GM21723 (cell line): ENCODE measurements around the gene PRRG2.

Experiments
- ATAC-seq: cut with Tn5 transposase; IDR thresholded peaks from one replicate; pipeline ENCODE4 v1.9.1; 2021; ENCODE audit warnings: mild to moderate bottlenecking, moderate library complexity; ENCODE audit not compliant: unreplicated experiment

PRRG2 gene

GRCh38 chr19:49636233-49636932, 55.3 kb downstream of the PRRG2 start:
- no peak for ATAC-seq

DNA sequence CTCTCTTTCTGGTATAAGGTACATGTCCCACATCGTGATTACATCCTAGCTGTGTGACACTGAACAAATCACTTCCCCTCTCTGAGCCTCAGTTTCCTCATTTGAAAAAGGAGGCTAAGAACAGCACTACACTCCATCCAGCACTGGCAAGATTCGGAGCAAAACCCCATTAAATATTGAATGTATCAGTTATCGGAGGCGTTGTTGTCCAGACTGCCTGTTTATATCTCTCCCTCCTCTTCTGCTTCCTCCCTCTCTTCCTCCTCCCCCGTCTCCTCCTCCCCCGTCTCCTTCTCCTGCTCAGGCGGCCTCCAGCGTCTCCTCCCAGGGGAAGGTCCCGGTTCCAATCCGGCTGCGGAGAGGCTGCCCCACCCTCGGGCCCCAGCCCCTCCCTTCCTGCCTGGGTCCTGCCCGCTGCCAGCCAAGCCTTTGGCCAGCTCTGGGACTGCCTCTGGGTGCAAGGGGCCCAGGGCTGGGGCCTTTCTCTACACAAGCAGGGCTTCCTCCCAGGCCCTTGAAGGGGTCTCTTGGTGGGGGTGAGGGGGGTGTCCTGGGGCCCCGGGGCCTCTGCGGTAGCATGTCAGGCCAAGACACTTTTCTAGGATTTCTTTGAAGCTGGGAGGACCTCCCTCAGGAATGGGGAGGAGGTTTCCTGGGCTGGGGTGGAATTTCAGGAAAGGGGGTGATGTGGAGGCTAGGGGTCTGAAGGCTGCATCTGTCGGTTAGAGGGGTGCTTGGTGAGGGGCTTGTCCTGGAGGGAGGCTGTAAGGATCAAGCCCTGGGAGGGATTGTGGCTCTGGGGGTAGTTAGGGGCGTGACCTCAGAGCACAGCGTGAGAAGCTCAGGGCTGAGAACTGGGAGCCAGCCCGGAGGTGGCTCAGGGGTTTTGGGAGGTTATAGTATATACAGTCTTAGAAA, 57.0 kb downstream of the PRRG2 start:
- no peak for ATAC-seq

DNA sequence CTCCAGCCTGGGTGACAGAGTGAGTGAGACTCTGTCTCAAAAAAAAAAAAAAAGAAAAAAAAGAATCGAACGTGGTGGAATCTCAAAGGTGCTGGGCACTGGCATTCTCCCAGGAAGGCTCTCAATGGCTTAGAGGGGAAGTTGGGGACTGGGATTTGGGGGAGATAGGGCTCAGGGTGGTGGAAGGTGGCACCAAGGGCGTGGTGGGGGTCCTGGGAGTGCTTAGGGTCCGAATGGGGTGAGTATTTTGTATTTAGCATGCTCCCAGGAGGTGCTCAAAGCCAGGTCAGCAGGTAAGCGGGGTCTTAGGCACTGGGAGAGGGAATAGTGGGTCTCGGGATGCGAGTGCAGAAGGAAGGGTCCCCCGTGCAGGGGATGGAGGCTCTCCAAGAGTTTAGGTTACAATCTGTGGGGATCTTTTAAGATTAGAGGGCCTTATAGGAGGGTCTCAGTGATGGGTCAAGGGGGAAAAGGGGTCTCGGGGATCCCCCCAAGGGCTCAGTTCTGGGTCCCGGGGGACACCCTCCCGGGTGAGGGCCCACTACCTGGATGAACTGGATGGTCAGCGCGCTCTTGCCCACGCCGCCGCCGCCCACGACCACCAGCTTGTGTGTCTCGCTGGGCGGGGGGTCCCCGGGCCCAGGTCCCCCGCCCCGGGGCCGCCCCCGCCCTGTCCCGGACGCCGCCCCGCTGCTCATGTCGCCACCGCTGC, 58.4 kb downstream of the PRRG2 start:
- no peak for ATAC-seq

GRCh38 chr19:49640113-49640898, 59.2 kb downstream of the PRRG2 start, which contains the start of gene RRAS:
TSS of gene RRAS (minus strand) at chr19:49640143. CDS start at chr19:49640098, 45 bp downstream.
- ATAC-seq: peak; percentile 61
